K562 (cell line): ENCODE data around the gene SYN1. TPM values are rescaled to one million over a fixed set of nuclear protein-coding genes. Genes with fewer than 3 reads are reported as not detected.

Experiments
- BDP1 ChIP-seq: IDR thresholded peaks from 3 replicates; pipeline ENCODE4 v1.6.1; 2011; ENCODE audit not compliant: insufficient read length, insufficient read depth
- CHD7 ChIP-seq: fragments of 200-600 bp; sonication (generic); IDR thresholded peaks from one replicate; pipeline ENCODE4 v1.6.1; 2012; ENCODE audit warnings: mild to moderate bottlenecking, low read depth, low read length, inconsistent platforms
- DACH1 ChIP-seq: fragments of 450-650 bp; IDR thresholded peaks from 2 replicates; pipeline ENCODE4 v1.6.1; 2018; ENCODE audit not compliant: partially characterized antibody
- IRF2 ChIP-seq: sonication (generic); formaldehyde crosslinking; IDR thresholded peaks from 2 replicates; pipeline ENCODE4 v1.8.1; 2022; ENCODE audit warnings: mild to moderate bottlenecking, missing genetic modification reagents
- NCOA4 ChIP-seq: fragments of 450-650 bp; IDR thresholded peaks from 2 replicates; pipeline ENCODE4 v1.6.1; 2018; ENCODE audit warnings: mild to moderate bottlenecking; ENCODE audit not compliant: partially characterized antibody
- NR2C2 ChIP-seq, 2 experiments: fragments of 200-800 bp in 1 of 2; sonication (Bioruptor generic) in 1 of 2; sonication (generic) in 1 of 2; formaldehyde crosslinking in 1 of 2; IDR thresholded peaks; 2 replicates each; pipeline versions ENCODE4 v1.6.1 to v1.8.0; 2016 to 2022; ENCODE audit warnings: mild to moderate bottlenecking in 1 of 2, missing compliant biosample characterization in 1 of 2, missing genetic modification characterization in 1 of 2, missing genetic modification reagents in 1 of 2
- NR2F6 ChIP-seq: fragments of 450-650 bp; formaldehyde crosslinking; IDR thresholded peaks from 2 replicates; pipeline ENCODE4 v1.4.0; 2020; ENCODE audit warnings: mild to moderate bottlenecking
- NUFIP1 ChIP-seq: fragments of 450-650 bp; IDR thresholded peaks from 2 replicates; pipeline ENCODE4 v1.6.1; 2018; ENCODE audit not compliant: partially characterized antibody
- SNRNP70 ChIP-seq: fragments of 200-400 bp; formaldehyde crosslinking; optimal IDR thresholded peaks from 2 replicates; pipeline ENCODE3; 2017; ENCODE audit warnings: low read depth, low read length
- TARDBP ChIP-seq: fragments of 450-650 bp; IDR thresholded peaks from 2 replicates; pipeline ENCODE4 v1.6.1; 2016
- TCF7 ChIP-seq: sonication (generic); IDR thresholded peaks from 2 replicates; pipeline ENCODE4 v1.6.1; 2016; ENCODE audit warnings: antibody characterized with exemption, borderline replicate concordance
- ZHX1 ChIP-seq: fragments of 150-350 bp; conservative IDR thresholded peaks from 2 replicates; pipeline ENCODE4 v1.6.1; 2014; ENCODE audit warnings: low read length
- ZNF165 ChIP-seq: fragments of 250-450 bp; sonication (Bioruptor Pico); IDR thresholded peaks from 2 replicates; pipeline ENCODE4 v1.4.0; 2020; ENCODE audit warnings: borderline replicate concordance
- ZNF24 ChIP-seq: fragments of 450-650 bp; IDR thresholded peaks from 2 replicates; pipeline ENCODE4 v1.6.1; 2016
- ZNF551 ChIP-seq: fragments of 250-450 bp; sonication (Bioruptor Pico); IDR thresholded peaks from 2 replicates; pipeline ENCODE4 v1.5.0; 2021; ENCODE audit warnings: mild to moderate bottlenecking, moderate library complexity
- ZNF780A ChIP-seq: fragments of 250-450 bp; sonication (Bioruptor Pico); IDR thresholded peaks from 2 replicates; pipeline ENCODE4 v1.5.0; 2021; ENCODE audit warnings: mild to moderate bottlenecking
- polyA plus RNA-seq, 8 experiments: library from polyadenylated mRNA; depleted of rRNA in 4 of 8; stranded (reverse) in 5 of 8; unstranded in 3 of 8; fragments of >200 nt; fragmentation: Nextera tagmentation in 2 of 8; fragmentation: Illumina TruSeq in 1 of 8; extraction: Ambion mirVana in 2 of 8; extraction: Trizol in 1 of 8; gene quantifications; 2 replicates each; pipeline versions ENCODE4 v1.2.1 to v1.2.3, GENCODE V29; 2011 to 2014; ENCODE audit warnings: inconsistent platforms in 1 of 8, missing spikeins in 1 of 8
- total RNA-seq, 7 experiments: library from RNA; depleted of rRNA in 6 of 7; stranded (reverse); fragments of >200 nt in 6 of 7; fragmentation: Illumina TruSeq in 2 of 7; extraction: Trizol in 2 of 7; gene quantifications; 2 replicates each; pipeline versions ENCODE4 v1.2.1 to v1.2.3, GENCODE V29; 2011 to 2021; ENCODE audit warnings: low replicate concordance in 1 of 7

Gene SYN1
- total and polyA plus RNA-seq, 9 of the 15 experiments (the other 6 are each of a cell fraction or from before 2014, with no cell fraction given) = 0.01 to 0.28 (median 0.18) TPM; not detected in 2

GRCh38 chrX:47563801-47564315, 55.8 kb downstream of the SYN1 start (continued):
- no peak for TF ChIP-seq CHD7
- no peak for TF ChIP-seq SNRNP70
- TF ChIP-seq NCOA4 = no peak
- no peak for TF ChIP-seq NR2F6
- no peak for TF ChIP-seq IRF2
- TF ChIP-seq NUFIP1 = no peak
- TF ChIP-seq ZHX1 = no peak
- TF ChIP-seq ZNF551 (CRISPR knock-in tag) = no peak
- no peak for TF ChIP-seq ZNF24
- no peak for TF ChIP-seq DACH1
- no peak for TF ChIP-seq TARDBP
- TF ChIP-seq TCF7 = no peak
- no peak for TF ChIP-seq ZNF780A
- TF ChIP-seq NR2C2 (CRISPR knock-in tag; IDR thresholded peaks at IDR 0.05) = no peak
- TF ChIP-seq NR2C2 (tag; IDR thresholded peaks at IDR 0.05) = peak; percentile 60; the same call in 1 of the 2 replicates
- no peak for TF ChIP-seq ZNF165 (CRISPR knock-in tag)
- no peak for TF ChIP-seq BDP1
